Thoracic aorta (tissue), 2 donors: ENCODE data around the gene CLVS2. TPM values are rescaled to one million over a fixed set of nuclear protein-coding genes. Genes with fewer than 3 reads are reported as not detected.

Experiments used
- ATAC-seq: fragments of 150-250 bp; one replicate; pipeline ENCODE4 v1.8.0; 2017; ENCODE audit warnings: low read depth; ENCODE audit not compliant: insufficient number of reproducible peaks, low FRiP score
- DNase-seq: peaks from one replicate; pipeline ENCODE4 v3.0.0-alpha.2; 2020; ENCODE audit warnings: low spot score
- H3K27ac ChIP-seq, 2 donors: fragments of 200-600 bp; sonication (generic); 1 replicate in 1 of 2; 2 replicates in 1 of 2; pipeline ENCODE4 v1.5.1; 2016; ENCODE audit warnings: mild to moderate bottlenecking in 2 of 2, moderate library complexity in 2 of 2
- H3K27me3 ChIP-seq: fragments of 200-600 bp; sonication (generic); replicated peaks from 2 replicates; pipeline ENCODE4 v1.6.0; 2016; ENCODE audit warnings: mild to moderate bottlenecking; ENCODE audit not compliant: insufficient read depth
- H3K36me3 ChIP-seq: fragments of 200-600 bp; sonication (generic); one replicate; pipeline ENCODE4 v1.5.1; 2016
- H3K4me1 ChIP-seq, 2 donors: fragments of 200-600 bp; sonication (generic); 1 replicate in 1 of 2; 2 replicates in 1 of 2; pipeline versions ENCODE4 v1.5.1 to v1.6.0; 2016; ENCODE audit warnings: low read depth in 2 of 2, mild to moderate bottlenecking in 1 of 2; ENCODE audit not compliant: control insufficient read depth in 1 of 2
- H3K4me3 ChIP-seq: fragments of 200-600 bp; sonication (generic); 2 replicates; pipeline ENCODE4 v1.5.1; 2016; ENCODE audit warnings: mild to moderate bottlenecking
- H3K9me3 ChIP-seq: fragments of 200-600 bp; sonication (generic); 2 replicates; pipeline ENCODE4 v1.5.1; 2016
- CTCF ChIP-seq: fragments of 200-600 bp; sonication (generic); IDR thresholded peaks from one replicate; pipeline ENCODE4 v1.5.1; 2019; ENCODE audit warnings: antibody characterized with exemption
- total RNA-seq, 2 donors: library from RNA; depleted of rRNA; stranded (reverse); fragments of >200 nt; gene quantifications; one replicate each; pipeline versions ENCODE4 v1.1.0 to v1.2.3, GENCODE V29; 2016

Gene CLVS2
- total RNA-seq, 2 donors from 2014 or later = 0.07 TPM; not detected in 1

- ATAC-seq (no peak), DNase-seq (no peak)
- Histone ChIP-seq H3K4me1 (peaks cover 4 to 9% of the 10 kb centered on the region in 2 donors), H3K27ac (no peak overlapping the region), H3K4me3 (no peak overlapping the region), H3K27me3 (peaks cover 7% of the 10 kb centered on the region), H3K9me3 (no peaks in the 10 kb centered on the region), H3K36me3 (no peaks in the 10 kb centered on the region)
- TF ChIP-seq CTCF = no peak
Measured at GRCh38 chr6:122997541-122998150, 1.6 kb downstream of the CLVS2 start.

GRCh38 chr6:122998403-122998975, 2.5 kb downstream of the CLVS2 start:
- Histone ChIP-seq H3K4me1 (peaks cover 4 to 9% of the 10 kb centered on the region in 2 donors), H3K27ac (no peak overlapping the region), H3K4me3 (no peak overlapping the region), H3K27me3 (peaks cover 7% of the 10 kb centered on the region), H3K9me3 (no peaks in the 10 kb centered on the region), H3K36me3 (no peaks in the 10 kb centered on the region)
- ATAC-seq (no peak), DNase-seq (no peak)
- TF ChIP-seq CTCF = no peak

GRCh38 chr6:123000244-123000770, 4.3 kb downstream of the CLVS2 start:
- H3K36me3 ChIP-seq = no peaks in the 10 kb centered on the region
- H3K9me3 ChIP-seq = no peaks in the 10 kb centered on the region
- peaks cover 4 to 9% of the 10 kb centered on the region in 2 donors for H3K4me1 ChIP-seq
- ATAC-seq (no peak), DNase-seq (no peak)
- peaks cover 2% of the 10 kb centered on the region for H3K27me3 ChIP-seq
- no peak overlapping the region for H3K4me3 ChIP-seq
- H3K27ac ChIP-seq = no peak overlapping the region
- no peak for TF ChIP-seq CTCF

GRCh38 chr6:123001540-123001939, 5.5 kb downstream of the CLVS2 start:
- Histone ChIP-seq H3K27me3 (no peaks in the 10 kb centered on the region), H3K4me3 (no peak overlapping the region), H3K36me3 (no peaks in the 10 kb centered on the region), H3K9me3 (no peaks in the 10 kb centered on the region), H3K4me1 (no peaks in the 10 kb centered on the region), H3K27ac (no peak overlapping the region)
- no peak for ATAC-seq
- no peak for DNase-seq
- no peak for TF ChIP-seq CTCF

GRCh38 chr6:123007885-123008284, 11.8 kb downstream of the CLVS2 start:
- DNase-seq = no peak
- H3K4me1 ChIP-seq = no peaks in the 10 kb centered on the region
- H3K4me3 ChIP-seq = no peak overlapping the region
- no peaks in the 10 kb centered on the region for H3K9me3 ChIP-seq
- no peak for ATAC-seq
- H3K27ac ChIP-seq = no peak overlapping the region
- no peak for TF ChIP-seq CTCF
- no peaks in the 10 kb centered on the region for H3K27me3 ChIP-seq
- no peaks in the 10 kb centered on the region for H3K36me3 ChIP-seq
